ENCODE data around the gene CCNY.

Gene CCNY

DNA sequence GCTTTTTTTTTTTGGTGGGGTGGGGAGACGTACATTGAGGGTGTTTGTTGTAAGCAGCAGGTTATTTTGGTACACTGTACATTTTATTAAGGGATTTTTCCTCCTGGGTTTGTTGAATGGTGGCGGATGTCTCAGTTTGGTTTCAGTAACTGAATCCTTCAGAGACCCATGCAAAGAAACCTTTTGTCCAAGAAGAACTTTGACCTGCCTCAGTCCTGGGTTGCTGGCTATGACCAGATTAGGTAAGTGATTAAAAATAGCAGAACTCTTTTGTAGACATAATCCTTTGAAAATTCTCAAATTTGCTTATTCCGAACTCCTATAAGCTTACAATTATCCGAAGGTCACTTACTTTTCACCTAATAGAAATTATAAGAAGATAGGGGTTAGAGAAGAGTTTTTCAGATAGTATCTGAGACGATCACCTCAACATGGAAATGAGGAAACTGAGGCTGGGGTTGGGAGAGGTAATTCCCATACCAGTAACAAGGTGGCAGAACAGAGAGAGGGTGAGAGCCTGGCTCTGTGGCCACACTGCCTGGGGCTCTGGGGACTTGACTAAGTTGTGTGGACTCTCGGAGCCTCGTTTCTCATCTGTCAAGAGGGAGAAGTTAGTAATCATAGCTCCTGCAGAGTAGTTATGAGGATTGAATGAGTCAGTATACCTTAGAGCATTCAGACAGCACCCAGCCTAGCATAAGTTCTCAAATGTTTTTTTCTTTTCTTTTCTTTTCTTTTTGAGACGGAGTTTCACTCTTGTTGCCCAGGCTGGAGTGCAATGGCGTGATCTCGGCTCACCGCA, 87.4 kb downstream of the CCNY start:
- DNase-seq: no peak

DNA sequence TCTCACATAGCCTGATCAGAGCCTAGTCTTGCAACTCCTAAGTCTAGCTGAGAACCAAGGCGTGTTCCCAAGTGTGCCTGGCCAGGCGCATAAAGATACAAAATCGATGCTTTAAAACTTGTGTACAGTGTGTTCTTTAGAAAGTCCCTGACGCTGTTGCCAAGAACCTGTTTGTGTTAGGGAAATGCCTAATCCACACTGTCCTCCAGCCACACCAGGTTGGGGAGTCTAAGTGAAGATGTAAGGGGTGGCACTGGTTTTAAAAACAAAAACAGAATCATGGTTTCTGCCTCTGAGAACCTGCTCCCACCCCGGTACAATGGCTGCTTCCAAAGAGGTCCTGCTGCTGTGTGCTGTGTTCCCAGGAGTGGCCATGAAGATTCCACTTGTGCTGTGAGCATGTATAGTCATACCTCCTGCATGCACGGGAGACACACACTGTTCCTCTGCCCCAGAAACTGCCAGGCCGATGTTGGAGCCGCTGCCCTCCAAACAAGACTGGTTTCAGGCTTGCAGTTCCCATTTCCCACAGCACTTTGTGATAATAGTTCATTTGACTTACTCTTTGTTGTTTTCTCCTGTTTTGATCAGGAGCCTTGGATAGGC, 88.5 kb downstream of the CCNY start:
- DNase-seq: no peak

DNA sequence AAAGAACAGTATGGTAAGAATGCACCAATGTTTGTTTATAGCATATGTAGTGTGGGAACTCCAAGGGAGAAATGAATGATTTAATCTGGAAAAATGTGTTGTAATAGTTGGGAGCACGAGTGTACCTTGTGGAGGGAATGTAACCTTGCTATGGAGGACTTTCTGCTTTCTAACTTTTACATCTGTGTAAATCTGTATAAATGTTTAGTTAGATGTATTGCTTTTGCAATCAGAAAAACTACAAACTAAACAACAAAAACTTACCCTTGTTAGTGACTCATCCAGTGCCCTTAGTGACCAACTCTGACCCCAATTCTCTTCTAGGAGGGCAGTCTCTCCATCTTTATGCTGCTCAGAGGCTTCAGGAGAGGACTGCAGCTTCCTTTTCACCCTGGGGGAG, 89.3 kb downstream of the CCNY start:
- DNase-seq: no peak

DNA sequence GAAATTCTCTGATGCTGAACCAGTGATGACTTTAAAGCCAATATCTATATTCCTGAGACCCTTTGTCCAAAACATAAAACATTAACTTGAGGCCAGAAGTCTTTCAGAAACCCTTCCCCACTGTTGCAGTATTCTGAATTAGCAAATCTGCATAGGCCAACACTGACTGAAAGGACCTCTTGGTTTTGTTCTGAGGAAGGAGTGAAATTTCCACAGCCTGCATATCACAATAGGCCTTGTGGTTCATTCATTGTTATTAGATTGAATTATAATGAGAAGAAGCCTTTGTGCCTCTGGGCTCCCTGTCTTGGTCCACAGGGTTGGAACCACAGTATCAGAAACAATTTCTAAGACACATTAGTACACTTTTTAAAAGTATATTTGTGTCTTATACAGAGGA, 90.3 kb downstream of the CCNY start:
- DNase-seq: peak in 2 of 51 donors; percentile 46 to 57

DNA sequence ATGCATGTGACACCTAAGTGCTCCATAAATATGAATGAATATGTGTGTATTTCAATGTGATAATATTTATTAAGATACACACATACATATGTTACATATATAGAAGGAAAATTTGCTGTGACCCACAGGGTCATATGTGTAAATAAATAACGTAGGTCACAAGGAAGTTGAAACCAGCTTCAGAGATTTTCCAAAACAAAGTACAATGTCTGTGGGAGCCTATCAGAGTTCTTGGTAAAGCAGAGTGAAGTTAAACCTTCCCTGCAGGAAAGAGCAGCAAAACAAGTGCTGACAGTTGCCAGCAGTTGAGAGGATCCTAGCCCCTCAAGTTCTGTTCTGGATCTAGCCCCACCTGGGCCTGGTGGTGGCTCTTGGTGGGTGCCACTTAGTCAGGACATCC, 91.2 kb downstream of the CCNY start:
- no peak for DNase-seq

DNA sequence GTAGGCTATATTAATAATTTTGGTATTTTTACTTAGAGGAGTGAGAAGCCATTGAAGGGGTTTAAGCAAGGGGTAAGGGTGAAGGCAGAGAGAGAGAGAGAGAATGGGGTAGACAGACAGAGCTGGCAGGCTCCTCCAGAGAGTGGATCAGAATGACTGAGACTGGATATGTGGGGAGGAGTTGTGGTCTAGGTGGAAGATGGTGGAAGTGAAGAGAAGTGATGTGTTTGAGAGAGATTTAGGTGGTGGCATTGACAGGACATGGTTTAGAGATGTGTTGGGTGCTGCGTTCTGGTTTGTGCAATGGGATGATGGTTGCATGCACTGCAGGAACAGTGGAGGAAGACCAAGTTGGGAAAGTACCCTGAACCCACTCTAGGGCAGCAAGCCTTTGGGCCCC, 92.2 kb downstream of the CCNY start:
- DNase-seq: no peak

DNA sequence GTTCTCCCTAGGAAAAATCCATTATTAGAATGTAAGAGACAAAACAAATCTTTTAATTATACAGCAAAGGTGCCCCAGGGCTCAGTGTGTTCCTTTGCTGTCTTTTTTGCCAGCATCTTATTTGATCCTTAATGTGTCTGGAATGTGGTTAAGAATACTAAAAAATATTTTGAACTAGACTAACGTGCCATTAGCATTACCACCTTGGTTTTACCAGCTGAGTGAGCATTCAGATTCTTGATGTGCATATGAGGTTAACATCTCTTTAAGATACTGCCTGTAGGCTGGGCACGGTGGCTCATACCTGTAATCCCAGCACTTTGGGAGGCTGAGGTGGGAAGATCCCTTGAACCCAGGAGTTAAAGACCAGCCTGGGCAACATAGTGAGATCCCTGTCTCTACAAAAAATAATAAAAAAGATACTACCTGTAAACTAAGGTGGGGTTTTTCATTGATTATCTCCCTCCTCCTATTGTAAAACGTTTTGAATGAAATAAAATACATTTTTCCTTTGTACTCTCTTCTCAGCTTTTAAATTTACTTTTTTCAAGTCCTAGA, 96.6 kb downstream of the CCNY start:
- DNase-seq: no peak

DNA sequence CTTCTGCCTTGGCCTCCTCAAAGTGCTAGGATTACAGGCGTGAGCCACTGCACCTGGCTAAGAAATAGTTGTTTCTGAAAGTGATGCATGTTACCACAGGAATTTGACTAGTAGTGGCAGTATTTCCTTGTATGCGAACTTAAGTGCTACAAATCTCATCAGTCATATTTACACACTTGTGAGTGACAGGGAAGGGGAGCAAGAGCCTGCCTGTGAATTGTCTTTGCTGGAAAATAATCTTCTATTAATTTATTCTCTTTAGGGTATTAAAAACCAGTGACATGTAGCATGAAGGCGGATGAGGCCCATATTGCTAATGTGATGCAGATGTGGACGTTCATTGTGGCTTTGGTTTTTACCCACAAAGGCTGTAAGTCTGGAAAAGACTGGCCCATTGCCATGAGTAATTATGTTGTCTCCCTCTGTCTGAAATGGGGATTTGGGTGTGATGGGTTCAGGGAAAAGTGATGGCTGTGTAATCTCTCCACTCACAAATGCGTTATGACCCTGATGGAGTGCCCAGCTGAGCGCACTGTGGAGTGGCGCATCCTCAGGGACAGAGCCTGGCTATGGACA, 97.6 kb downstream of the CCNY start:
- DNase-seq: no peak

DNA sequence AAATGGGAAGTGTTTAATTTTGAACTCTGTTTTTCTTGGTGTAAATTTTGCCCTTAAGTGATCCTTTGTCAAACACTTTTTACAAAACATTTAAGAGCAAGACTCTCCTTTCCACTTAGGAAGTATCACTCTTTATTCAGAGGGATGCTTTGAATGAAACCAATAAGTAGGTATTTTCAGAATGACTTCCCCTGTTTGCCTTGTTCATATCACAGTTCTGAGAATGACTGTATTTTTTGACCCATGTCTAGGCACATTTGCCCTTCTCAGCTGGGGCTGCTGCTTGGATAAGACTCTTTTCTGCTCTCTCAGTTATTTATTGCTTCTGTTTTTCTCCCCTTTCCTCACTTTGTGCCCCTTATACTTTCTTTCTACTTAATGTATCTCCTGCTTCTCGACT, 98.2 kb downstream of the CCNY start:
- no peak for DNase-seq

DNA sequence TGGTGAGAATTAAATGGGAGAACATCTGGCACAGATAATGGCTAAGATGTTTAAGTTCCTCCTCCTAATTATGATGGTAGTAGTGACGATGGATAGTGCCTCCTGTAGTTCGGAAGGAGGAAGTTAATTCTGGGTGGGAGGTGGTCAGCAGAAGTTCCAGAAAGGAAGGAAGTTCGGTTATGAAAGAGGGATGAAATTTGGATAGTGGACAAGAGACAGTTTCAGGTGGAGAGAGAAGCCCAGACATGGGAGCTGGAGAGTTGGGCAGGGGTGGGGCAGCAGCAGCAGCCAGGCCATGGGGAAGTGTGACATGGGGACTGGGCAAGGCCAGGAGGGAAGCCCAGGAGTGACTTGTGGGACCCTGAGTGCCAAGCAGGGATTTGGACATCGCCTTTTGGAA, 99.5 kb downstream of the CCNY start:
- no peak for DNase-seq

DNA sequence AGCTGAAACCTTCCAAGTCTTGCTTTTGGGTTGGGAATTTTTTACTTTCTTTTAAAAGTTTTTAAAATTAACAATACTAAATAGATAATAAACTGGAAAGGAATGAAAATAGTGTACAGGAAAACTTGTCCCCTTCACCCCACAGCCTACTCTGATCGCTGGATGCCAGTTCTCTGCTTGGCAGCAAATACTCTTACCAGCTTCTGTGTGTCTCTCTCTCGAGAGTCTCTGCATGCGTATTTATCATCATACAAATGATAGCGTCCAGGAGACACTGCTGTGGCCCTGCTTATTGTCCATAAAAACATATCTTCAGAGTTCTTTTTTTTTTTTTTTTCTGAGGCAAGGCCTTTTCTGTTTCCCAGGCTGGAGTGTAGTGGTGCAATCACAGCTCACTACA, 101.5 kb downstream of the CCNY start:
- DNase-seq: no peak

DNA sequence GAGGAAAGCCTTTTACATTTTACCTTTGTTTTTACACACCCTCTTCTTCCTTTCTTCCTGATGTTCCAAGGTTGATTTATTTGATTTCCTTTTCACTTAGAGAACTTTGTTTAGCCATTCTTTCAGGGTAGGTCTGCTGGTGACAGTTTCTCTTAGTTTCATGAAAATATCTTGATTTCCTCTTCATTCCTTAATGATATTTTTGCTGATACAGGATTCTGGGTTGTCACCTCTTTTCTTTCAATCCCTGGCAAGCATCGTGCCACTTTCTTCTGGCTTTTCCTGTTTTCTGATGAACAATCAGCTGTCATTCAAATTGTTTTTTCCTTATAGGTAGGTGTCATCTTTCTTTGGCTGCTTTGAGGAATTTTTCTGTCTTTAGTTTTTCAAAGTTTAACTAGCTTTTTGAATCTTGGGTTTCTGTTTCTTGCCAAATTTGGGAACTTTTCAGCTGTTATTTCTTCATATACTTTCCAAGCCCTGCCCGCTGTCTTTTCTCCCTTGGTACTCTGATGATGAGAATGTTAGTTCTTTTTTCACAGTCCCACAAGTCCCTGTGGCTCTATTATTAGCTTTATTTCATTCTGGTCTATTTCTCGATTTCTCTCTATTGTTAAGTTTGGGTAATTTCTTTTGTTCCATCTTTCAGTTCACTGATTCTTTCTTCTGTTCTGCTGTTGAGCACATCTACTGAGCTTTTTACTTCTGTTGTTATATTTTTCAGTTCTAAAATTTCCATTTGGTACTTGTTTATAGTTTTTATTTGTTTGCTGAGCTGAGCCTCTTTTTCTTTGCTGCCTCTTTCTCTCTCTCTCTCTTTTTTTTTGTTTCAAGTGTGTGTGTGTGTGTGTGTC, 102.6 kb downstream of the CCNY start:
- DNase-seq: no peak

DNA sequence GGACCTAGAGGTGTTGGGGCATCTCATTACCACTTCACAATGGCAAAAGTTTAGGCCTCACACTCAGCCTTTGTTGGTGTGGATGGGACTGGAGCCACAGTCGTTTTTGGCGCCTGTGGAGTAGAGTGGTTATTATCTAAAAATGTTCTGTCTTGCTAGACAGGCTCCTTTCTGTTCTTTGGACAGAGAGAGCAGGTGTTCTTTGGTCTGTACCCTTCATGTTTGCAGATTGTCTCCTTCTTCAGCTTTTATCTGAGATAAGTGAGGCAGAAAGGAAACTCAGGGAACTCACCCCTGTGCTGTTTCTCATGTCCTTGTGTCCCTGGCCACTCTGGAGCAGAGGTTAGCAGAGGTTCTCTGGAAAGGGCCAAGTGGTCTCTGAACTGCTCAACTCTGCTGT, 103.7 kb downstream of the CCNY start:
- DNase-seq: no peak

DNA sequence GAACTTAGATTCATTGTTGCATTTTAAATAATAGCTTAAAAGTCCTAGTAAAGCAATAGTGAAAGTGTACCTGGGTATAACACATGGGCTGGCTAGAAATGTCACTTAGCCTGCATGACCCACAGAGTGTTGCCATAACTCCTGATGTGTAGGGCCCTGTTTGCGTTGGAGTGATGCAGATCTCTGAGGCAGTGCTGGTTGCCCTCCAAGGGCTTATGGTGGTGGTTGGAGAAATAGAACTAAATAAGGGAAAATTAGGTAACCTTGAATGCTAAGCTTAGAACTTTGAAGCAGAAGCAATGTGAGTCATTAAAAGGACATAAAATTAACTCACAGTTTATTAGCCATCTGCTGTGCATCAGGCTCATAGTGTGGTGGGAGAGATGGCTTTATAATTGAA, 105.7 kb downstream of the CCNY start:
- no peak for DNase-seq

DNA sequence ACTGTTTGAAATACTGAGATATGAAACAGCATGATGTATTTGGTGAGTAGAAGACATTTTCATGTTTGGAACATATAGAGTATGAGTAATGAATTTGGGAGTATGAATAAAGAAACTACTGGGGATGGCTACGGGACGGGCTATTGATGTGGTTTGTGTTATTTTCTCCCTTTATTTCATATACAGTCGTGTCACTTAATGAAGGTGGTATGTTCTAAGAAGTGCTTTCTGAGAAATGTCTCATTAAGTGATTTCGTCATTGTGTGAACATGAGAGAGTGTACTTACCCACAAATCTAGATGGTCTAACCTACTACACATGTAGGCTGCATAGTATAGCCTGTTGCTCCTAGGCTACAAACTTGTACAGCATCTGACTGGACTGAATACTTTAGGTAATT, 106.3 kb downstream of the CCNY start:
- no peak for DNase-seq

DNA sequence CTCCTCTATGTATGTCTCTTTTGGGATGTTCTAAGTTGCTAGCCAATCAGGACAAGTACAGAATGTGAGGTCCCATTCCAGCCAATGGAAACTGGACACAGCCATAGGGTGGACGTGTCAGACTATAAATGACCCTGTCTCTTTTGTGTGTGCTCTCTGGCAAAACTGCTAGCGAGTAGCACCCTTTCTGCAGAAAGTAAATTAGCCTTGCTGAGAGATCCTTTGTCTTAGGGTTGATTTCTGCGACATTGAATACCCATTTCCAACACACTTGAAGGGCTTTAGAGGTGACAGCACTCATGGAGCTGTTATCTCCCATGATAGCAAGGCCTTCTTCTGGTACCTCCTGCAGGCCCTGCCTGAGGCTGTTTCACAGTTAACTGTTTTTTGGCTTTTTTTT, 107.5 kb downstream of the CCNY start:
- DNase-seq: no peak

DNA sequence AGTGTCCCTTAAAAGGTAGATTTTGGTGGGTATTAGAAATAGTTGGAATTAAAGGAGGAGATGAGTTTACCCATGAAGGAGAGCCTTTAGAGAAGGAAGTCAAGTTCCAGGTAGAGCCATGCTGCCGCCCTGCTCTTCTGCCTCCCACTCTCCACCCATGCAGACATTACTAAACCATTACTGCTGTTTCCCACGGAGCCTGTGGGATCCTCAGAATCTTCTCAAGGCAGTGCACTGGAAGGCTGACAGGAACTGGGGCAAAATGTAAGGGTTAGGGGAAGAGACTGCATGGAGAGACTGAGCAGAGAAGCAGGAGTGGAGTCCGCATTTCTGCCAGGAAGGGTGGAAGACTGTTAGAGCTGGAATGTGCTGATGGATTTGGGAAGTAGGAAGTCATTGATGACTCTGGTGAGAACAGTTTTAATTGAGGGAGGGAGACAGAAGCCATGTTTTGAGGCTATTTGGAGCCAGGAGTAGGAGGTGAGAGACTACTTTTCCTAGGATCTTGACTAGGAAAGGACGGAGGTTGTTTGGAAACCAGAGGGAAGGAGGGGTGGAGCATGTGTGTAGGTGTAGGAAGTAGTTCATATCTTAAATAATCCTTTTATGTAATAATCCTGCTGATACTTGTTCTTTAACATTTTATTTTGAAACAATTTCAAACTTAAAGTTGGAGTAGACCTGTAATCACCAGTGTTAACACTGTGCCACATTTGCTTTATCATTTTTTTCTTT, 109.0 kb downstream of the CCNY start:
- no peak for DNase-seq

DNA sequence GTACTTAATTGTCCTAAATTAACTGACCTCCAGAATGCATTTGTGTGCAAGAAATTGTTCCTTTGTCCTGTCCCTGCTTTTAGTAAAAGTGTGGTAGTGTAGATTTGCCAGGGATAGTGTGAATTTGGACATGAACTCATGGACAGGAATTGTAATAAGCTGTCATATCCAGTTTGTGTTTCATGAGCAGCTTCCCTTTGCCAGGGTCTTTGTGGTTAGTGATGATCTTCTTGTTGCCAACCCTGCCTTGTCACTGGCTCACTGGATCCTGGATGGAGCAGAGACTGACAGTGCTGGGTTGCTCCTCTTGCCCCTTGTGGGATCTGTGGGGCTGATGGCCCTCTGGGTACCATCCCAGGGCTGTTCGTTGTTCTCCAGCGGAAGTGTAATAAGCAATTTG, 110.1 kb downstream of the CCNY start:
- no peak for DNase-seq

DNA sequence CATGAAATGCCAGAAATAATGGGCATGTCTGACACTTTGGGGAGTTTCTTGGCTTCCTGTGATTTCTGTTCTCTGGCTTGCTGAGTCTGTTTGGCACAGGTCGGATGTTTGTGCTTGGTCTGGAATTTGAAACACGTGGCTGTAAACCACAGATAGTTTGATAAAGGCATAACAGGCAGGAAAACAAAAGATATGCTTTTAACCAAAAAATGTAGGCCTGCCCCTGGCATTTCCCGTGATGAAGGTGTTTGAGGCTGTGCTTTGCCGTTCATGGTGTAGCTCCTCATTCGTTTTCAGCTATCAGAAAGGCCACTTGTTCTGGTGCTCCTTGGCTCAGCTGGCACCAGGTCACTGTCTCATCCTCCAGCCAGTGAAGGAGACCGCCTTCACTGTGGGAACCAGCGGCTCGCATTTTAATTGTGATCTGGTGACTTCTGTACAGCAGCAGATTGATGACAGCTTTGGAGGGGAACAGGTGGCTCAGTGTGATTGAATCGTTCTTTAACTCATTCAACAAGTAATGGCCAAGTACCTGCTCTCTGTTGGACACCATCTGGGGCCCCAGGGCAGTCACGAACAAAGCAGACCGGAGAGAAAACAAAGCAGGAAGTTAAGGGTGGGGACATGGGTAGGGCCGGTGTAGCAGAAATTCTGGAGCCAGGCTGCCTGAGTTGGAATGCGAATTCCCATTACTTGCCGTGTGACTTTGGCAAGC, 111.5 kb downstream of the CCNY start:
- peak in 1 of 51 donors; percentile 40 for DNase-seq

All from hypothalamus (tissue), 51 donors.